Endothelial cell (in vitro differentiated cells): Measurements from ENCODE around the gene ACSF3. TPM values are rescaled to one million over a fixed set of nuclear protein-coding genes. Genes with fewer than 3 reads are reported as not detected.

ENCODE experiments used
- DNase-seq: peaks from one replicate; pipeline ENCODE4 v3.0.0; 2021; ENCODE audit warnings: low spot score
- H3K27ac Mint-ChIP-seq: one replicate; pipeline ENCODE4 v1.8.0; 2021; ENCODE audit warnings: mixed read lengths, inconsistent platforms; ENCODE audit not compliant: unreplicated experiment
- H3K27me3 Mint-ChIP-seq: one replicate; pipeline ENCODE4 v1.8.0; 2021; ENCODE audit warnings: mild to moderate bottlenecking, moderate library complexity, mixed read lengths, inconsistent platforms; ENCODE audit not compliant: unreplicated experiment
- H3K36me3 Mint-ChIP-seq: one replicate; pipeline ENCODE4 v1.8.0; 2021; ENCODE audit warnings: mild to moderate bottlenecking, low read depth, mixed read lengths, inconsistent platforms; ENCODE audit not compliant: unreplicated experiment
- H3K4me1 Mint-ChIP-seq: one replicate; pipeline ENCODE4 v1.8.0; 2021; ENCODE audit warnings: mild to moderate bottlenecking, mixed read lengths, inconsistent platforms; ENCODE audit not compliant: unreplicated experiment
- H3K4me3 Mint-ChIP-seq: one replicate; pipeline ENCODE4 v1.8.0; 2021; ENCODE audit warnings: mild to moderate bottlenecking, mixed read lengths, inconsistent platforms; ENCODE audit not compliant: unreplicated experiment
- H3K9me3 Mint-ChIP-seq: one replicate; pipeline ENCODE4 v1.8.0; 2021; ENCODE audit warnings: mixed read lengths, inconsistent platforms; ENCODE audit not compliant: unreplicated experiment
- CTCF ChIP-seq: fragments of 200-600 bp; sonication (generic); IDR thresholded peaks from one replicate; pipeline ENCODE4 v1.5.0; 2021; ENCODE audit warnings: antibody characterized with exemption; ENCODE audit not compliant: unreplicated experiment
- total RNA-seq: library from RNA; stranded (reverse); fragmentation: NEBNext Ultra II Directional; extraction: Animal tissue kit (Norgen Biotek cat#: 25700); gene quantifications from one replicate; pipeline ENCODE4 v1.2.1, GENCODE V29; 2021; ENCODE audit not compliant: unreplicated experiment

Gene ACSF3
- total RNA-seq, 1 donor from 2014 or later, result 28.2 TPM

- TF ChIP-seq CTCF, result no peak
- no peaks in the 10 kb centered on the region for H3K9me3 Mint-ChIP-seq
These were observed 41.3 kb upstream of the ACSF3 start for GRCh38 chr16:89052191-89052889.

GRCh38 chr16:89052890-89053724 is 40.5 kb upstream of the ACSF3 start:
- no peak for TF ChIP-seq CTCF
- no peaks in the 10 kb centered on the region for H3K4me1 Mint-ChIP-seq
- H3K27me3 Mint-ChIP-seq, result peaks cover 3% of the 10 kb centered on the region
- H3K9me3 Mint-ChIP-seq, result no peaks in the 10 kb centered on the region
- H3K36me3 Mint-ChIP-seq, result no peaks in the 10 kb centered on the region
- H3K27ac Mint-ChIP-seq, result no peak overlapping the region
- H3K4me3 Mint-ChIP-seq, result no peak overlapping the region
- DNase-seq, result no peak

More at GRCh38 chr16:89052191-89052889, 41.3 kb upstream of the ACSF3 start:
- H3K4me3 Mint-ChIP-seq, result no peak overlapping the region
- no peaks in the 10 kb centered on the region for H3K4me1 Mint-ChIP-seq
- H3K27ac Mint-ChIP-seq, result no peak overlapping the region
- no peak for DNase-seq
- H3K27me3 Mint-ChIP-seq, result peaks cover 3% of the 10 kb centered on the region
- H3K36me3 Mint-ChIP-seq, result no peaks in the 10 kb centered on the region

- Mint-ChIP-seq H3K27ac (no peak overlapping the region), H3K4me3 (no peak overlapping the region), H3K36me3 (no peaks in the 10 kb centered on the region), H3K4me1 (no peaks in the 10 kb centered on the region), H3K27me3 (peaks cover 3% of the 10 kb centered on the region), H3K9me3 (no peaks in the 10 kb centered on the region)
- no peak for DNase-seq
- TF ChIP-seq CTCF, result no peak
These were observed 40.0 kb upstream of the ACSF3 start for GRCh38 chr16:89053725-89054029.

- Mint-ChIP-seq H3K27me3 (peaks cover 3% of the 10 kb centered on the region), H3K27ac (no peak overlapping the region), H3K4me1 (no peaks in the 10 kb centered on the region), H3K9me3 (no peaks in the 10 kb centered on the region), H3K36me3 (no peaks in the 10 kb centered on the region), H3K4me3 (no peak overlapping the region)
- no peak for TF ChIP-seq CTCF
- DNase-seq, result no peak
These were observed 39.4 kb upstream of the ACSF3 start for GRCh38 chr16:89054261-89054661.

GRCh38 chr16:89054714-89055113 is 38.9 kb upstream of the ACSF3 start:
- TF ChIP-seq CTCF, result no peak
- H3K27me3 Mint-ChIP-seq, result peaks cover 3% of the 10 kb centered on the region
- no peak overlapping the region for H3K27ac Mint-ChIP-seq

More at GRCh38 chr16:89054714-89055113, 38.9 kb upstream of the ACSF3 start:
- Mint-ChIP-seq H3K4me1 (no peaks in the 10 kb centered on the region), H3K4me3 (no peak overlapping the region), H3K9me3 (no peaks in the 10 kb centered on the region), H3K36me3 (no peaks in the 10 kb centered on the region)
- DNase-seq, result no peak
